ENCODE data around the gene ROR1.
A peak's percentile ranks its signal among the peaks of the same experiment; 100 is the strongest.

The ROR1 gene

GRCh38 chr1:63773815-63774616 is at the start of gene ROR1:
Gene ROR1 (plus strand): TSS chr1:63774017.
- DNase-seq (ENCODE audit: low read depth), result peak; percentile 49
- H3K4me3 ChIP-seq (ENCODE audit: low read length), result peak within 1 kb of the TSS; percentile 88
- TF ChIP-seq CTCF (conservative IDR thresholded peaks at IDR 0.05; ENCODE audit: low read depth, low read length), result peak; percentile 67

- no peak for TF ChIP-seq CTCF (conservative IDR thresholded peaks at IDR 0.05; ENCODE audit: low read depth, low read length)
- DNase-seq (ENCODE audit: low read depth), result no peak
- H3K4me3 ChIP-seq (ENCODE audit: low read length), result no peak overlapping the region
Measured at GRCh38 chr1:63724375-63724899, 49.4 kb upstream of the ROR1 start.

GRCh38 chr1:63728611-63729226 is 45.1 kb upstream of the ROR1 start:
- no peak overlapping the region for H3K4me3 ChIP-seq (ENCODE audit: low read length)
- TF ChIP-seq CTCF (conservative IDR thresholded peaks at IDR 0.05; ENCODE audit: low read depth, low read length), result no peak
- DNase-seq (ENCODE audit: low read depth), result no peak

- no peak for TF ChIP-seq CTCF (conservative IDR thresholded peaks at IDR 0.05; ENCODE audit: low read depth, low read length)
- no peak for DNase-seq (ENCODE audit: low read depth)
- no peak overlapping the region for H3K4me3 ChIP-seq (ENCODE audit: low read length)
Measured at GRCh38 chr1:63729227-63729620, 44.6 kb upstream of the ROR1 start.

- H3K4me3 ChIP-seq (ENCODE audit: low read length), result no peak overlapping the region
- TF ChIP-seq CTCF (conservative IDR thresholded peaks at IDR 0.05; ENCODE audit: low read depth, low read length), result no peak
- no peak for DNase-seq (ENCODE audit: low read depth)
Measured at GRCh38 chr1:63730211-63730610, 43.6 kb upstream of the ROR1 start.

GRCh38 chr1:63731117-63732043 is 42.4 kb upstream of the ROR1 start:
- no peak overlapping the region for H3K4me3 ChIP-seq (ENCODE audit: low read length)
- no peak for TF ChIP-seq CTCF (conservative IDR thresholded peaks at IDR 0.05; ENCODE audit: low read depth, low read length)
- DNase-seq (ENCODE audit: low read depth), result peak; percentile 89
